ENCODE measurements around the gene MDP1.

MDP1 gene

DNA sequence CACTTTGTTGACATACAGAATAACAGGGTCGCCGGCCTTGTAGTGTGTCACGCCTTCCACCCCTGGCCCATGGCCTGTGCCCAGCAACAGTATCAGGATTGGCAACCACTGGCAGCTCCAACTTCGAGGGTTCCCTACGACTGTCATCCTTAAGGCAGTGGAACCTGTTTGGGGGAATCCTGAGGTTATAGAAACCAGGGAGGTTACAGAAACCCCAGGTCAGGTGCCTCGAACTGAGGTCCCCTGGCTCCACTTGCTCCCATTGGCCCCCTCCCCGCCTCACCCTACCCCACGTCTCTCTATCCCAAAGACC is 21.0 kb downstream of the MDP1 start:
- DNase-seq: no peak
- H3K4me1 Mint-ChIP-seq: peaks cover 64% of the 10 kb centered on the region
- peak overlapping the region; percentile 98 for H3K27ac Mint-ChIP-seq
- peak overlapping the region; percentile 98 for H3K4me3 Mint-ChIP-seq
- peaks cover 49% of the 10 kb centered on the region for H3K36me3 Mint-ChIP-seq
- H3K9me3 Mint-ChIP-seq: no peaks in the 10 kb centered on the region
- CTCF ChIA-PET: interaction anchor here (1.0 to 2.7 kb wide), 3 partner anchors 20 to 139 kb away, joined by 5 to 8 read pairs (median 5); partner anchors contain the start of genes CIDEB and MDP1
- no peaks in the 10 kb centered on the region for H3K27me3 Mint-ChIP-seq

DNA sequence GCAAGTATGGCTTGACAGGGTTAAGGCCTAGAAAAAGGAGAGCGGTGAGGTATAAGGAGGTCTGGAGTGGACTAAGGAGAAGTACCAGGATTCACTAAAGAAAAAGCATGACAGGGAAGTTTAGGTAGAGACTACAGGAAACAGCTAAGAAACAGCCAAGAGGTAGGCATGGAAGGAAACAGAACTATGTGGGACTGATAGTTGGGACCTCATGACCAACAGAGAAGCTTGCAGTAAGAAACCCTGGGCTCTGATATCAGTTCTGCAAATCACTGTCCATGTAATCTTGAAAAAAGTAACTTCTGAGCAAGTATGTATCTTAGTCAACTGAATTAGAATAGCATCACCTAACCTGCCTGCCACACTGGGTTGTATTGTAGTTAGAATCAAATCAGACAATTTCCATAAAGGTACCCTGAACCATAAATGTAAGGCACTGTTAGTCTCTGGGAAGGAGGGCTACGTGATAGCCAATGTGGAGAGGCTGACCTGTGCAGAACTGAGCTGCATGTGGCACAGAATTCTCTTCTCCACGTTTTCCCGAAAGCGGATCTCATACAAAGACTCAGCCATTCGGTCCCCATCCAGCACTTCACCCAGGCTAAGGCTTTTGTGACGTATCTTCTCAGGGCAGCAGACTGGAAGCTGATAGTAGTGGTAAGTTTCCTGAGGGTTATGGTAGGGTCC is 21.5 kb downstream of the MDP1 start:
- DNase-seq: no peak
- Mint-ChIP-seq H3K4me3 (peak overlapping the region; percentile 98), H3K36me3 (peaks cover 48% of the 10 kb centered on the region), H3K4me1 (peaks cover 67% of the 10 kb centered on the region), H3K9me3 (no peaks in the 10 kb centered on the region), H3K27me3 (no peaks in the 10 kb centered on the region), H3K27ac (peak overlapping the region; percentile 98)
- CTCF ChIA-PET: interaction anchor here (0.7 to 2.7 kb wide), 4 partner anchors 21 to 139 kb away, joined by 4 to 8 read pairs (median 5); partner anchors contain the start of genes CIDEB and MDP1

GRCh38 chr14:24192933-24193332 is 22.9 kb downstream of the MDP1 start:
- no peak overlapping the region for H3K4me3 Mint-ChIP-seq
- peak overlapping the region; percentile 68 for H3K27ac Mint-ChIP-seq
- H3K4me1 Mint-ChIP-seq: peaks cover 68% of the 10 kb centered on the region
- no peaks in the 10 kb centered on the region for H3K9me3 Mint-ChIP-seq
- H3K27me3 Mint-ChIP-seq: no peaks in the 10 kb centered on the region
- peaks cover 42% of the 10 kb centered on the region for H3K36me3 Mint-ChIP-seq
- CTCF ChIA-PET: no interaction called here
- no peak for DNase-seq

DNA sequence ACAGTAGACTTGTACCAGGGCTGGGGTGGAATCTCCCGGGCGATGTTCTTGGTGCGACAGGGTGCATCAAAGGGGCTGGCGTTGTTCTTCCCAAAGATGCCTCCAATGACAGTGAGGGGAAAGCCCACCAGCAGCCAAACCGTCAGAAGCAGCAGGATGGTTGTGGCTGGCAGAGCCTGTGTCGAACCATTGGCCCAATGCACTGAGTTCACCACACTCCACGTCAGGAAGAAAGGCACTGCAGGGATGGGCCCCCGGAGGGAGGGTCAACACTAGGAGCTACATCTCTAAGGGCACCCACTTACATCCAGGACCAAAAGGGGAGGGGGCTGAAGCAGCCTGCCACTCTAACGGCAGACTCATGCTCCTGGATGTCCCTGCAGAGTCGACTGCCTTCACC is 25.4 kb downstream of the MDP1 start:
- peaks cover 65% of the 10 kb centered on the region for H3K4me1 Mint-ChIP-seq
- no peaks in the 10 kb centered on the region for H3K9me3 Mint-ChIP-seq
- no peak for DNase-seq
- no peak overlapping the region for H3K27ac Mint-ChIP-seq
- H3K27me3 Mint-ChIP-seq: no peaks in the 10 kb centered on the region
- H3K36me3 Mint-ChIP-seq: peaks cover 49% of the 10 kb centered on the region
- CTCF ChIA-PET: no interaction called here
- H3K4me3 Mint-ChIP-seq: no peak overlapping the region

DNA sequence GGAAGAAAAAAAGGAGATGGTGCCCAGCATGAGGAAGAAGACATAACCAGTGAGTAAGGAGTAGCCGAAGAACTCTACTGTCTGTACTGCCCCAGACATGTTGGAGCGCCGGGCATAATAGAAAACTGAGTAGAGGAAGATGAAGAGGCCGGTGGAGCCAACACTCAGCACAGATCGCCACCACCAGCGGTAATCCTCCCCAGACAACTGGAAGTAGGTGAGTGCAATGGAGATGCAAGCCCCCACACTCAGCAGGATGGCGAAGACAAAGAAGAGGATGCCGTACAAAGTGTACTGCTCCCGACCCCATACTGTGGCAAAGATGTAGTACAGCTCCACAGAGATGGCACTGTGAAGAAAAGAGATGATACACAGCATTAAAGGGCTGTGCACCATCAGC is 26.4 kb downstream of the MDP1 start:
- Mint-ChIP-seq H3K4me3 (no peak overlapping the region), H3K4me1 (peaks cover 59% of the 10 kb centered on the region)

DNA sequence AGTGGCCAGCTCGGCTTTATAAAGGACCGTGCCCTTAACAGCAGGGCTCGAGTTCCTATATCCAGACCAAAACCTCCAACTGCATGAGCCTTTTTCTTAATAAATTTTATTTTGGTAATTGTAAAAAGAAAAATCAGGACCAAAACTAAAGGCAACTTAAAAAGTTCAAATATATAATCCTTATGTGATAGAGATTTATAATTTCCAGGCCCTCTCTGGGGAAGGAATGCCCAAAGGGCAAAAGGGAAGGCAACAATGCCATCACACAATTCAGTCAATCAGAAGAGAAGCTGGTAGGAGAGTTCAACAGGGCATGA is 26.8 kb downstream of the MDP1 start:
- Mint-ChIP-seq H3K4me1 (peaks cover 54% of the 10 kb centered on the region), H3K27ac (peak overlapping the region; percentile 90), H3K36me3 (peaks cover 48% of the 10 kb centered on the region), H3K4me3 (peak overlapping the region; percentile 85), H3K9me3 (no peaks in the 10 kb centered on the region), H3K27me3 (no peaks in the 10 kb centered on the region)
- CTCF ChIA-PET: interaction anchor here (0.7 to 1.2 kb wide), 3 partner anchors 28 to 247 kb away, joined by 3 read pairs; partner anchors contain the start of gene IRF9
- no peak for DNase-seq

More for the DNA sequence above, 26.4 kb downstream of the MDP1 start:
- no peak for DNase-seq
- H3K9me3 Mint-ChIP-seq: no peaks in the 10 kb centered on the region
- peaks cover 50% of the 10 kb centered on the region for H3K36me3 Mint-ChIP-seq
- H3K27me3 Mint-ChIP-seq: no peaks in the 10 kb centered on the region
- CTCF ChIA-PET: interaction anchor here (0.7 to 0.8 kb wide), 2 partner anchors 28 to 119 kb away, joined by 3 read pairs; partner anchors contain the start of gene IRF9
- H3K27ac Mint-ChIP-seq: no peak overlapping the region

GRCh38 chr14:24188251-24189058 is 27.4 kb downstream of the MDP1 start, which contains the start of gene IPO4:
Gene IPO4 (minus strand): TSS chr14:24188816. CDS start chr14:24188787, 29 bp downstream.
- H3K4me3 Mint-ChIP-seq: peak within 1 kb of the TSS; percentile 85
- H3K27me3 Mint-ChIP-seq: no peaks in the 10 kb centered on the region
- H3K9me3 Mint-ChIP-seq: no peaks in the 10 kb centered on the region
- CTCF ChIA-PET: interaction anchor here (0.7 to 1.2 kb wide), 3 partner anchors 27 to 248 kb away, joined by 3 read pairs; partner anchors contain the start of gene IRF9
- H3K36me3 Mint-ChIP-seq: peaks cover 49% of the 10 kb centered on the region
- peak; percentile 97 for DNase-seq
- H3K27ac Mint-ChIP-seq: peak within 1 kb of the TSS; percentile 90
- peaks cover 52% of the 10 kb centered on the region for H3K4me1 Mint-ChIP-seq

DNA sequence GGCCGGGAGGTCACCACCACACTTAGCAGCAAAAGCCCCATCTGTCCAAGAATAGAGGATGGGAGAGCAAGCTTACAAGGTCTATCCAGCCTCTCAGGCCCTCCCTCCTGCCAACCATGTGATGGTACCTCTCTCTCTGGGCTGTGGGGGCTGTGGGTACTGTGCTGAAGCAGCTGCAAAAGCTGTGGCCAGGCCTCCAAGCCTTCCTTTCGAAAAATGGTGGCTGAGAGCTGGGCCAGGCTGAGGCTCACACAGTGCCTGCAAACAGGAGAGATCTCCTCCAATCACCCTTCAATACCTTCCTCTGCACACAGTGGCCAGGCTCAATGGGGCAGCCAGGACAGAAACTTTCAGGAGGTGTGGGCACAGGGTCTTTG is 28.3 kb downstream of the MDP1 start:
- H3K27me3 Mint-ChIP-seq: no peaks in the 10 kb centered on the region
- H3K4me3 Mint-ChIP-seq: peak overlapping the region; percentile 85
- no peak for DNase-seq
- CTCF ChIA-PET: no interaction called here
- H3K27ac Mint-ChIP-seq: peak overlapping the region; percentile 90
- H3K36me3 Mint-ChIP-seq: peaks cover 48% of the 10 kb centered on the region
- peaks cover 45% of the 10 kb centered on the region for H3K4me1 Mint-ChIP-seq
- no peaks in the 10 kb centered on the region for H3K9me3 Mint-ChIP-seq

DNA sequence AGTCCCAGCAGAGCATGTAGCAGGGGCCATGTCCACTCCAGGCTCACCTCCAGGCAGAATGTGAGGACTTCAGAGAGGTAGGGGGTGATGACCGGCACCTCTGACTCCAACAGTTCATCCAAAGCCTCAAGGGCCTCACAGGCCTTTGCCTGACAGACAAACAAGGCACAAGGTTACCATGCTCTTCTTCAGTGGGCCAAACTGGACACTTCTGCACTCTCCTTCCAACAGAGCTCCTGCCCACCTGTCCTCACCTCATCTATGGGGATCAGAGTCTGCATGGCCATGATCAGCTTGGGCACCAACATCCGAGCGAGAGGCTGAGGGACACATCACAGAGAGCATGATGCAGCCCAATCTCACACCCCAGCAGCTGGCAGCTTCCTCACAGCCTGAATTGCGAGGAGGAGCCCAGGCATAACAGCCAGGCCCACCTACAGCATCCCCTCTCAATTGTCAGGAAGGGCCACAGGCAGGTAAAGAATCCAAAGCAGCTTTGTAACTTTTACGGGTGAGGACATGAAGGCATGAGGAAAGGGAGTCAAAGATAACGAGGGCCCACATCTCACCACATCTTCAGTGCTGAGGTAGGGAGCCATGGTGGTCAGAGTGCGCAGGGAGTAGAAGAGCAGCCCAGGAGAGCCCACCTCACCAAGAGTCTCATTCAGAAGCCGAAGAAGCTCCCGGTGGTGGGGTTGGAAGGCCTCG is 28.9 kb downstream of the MDP1 start:
- DNase-seq: no peak
- Mint-ChIP-seq H3K9me3 (no peaks in the 10 kb centered on the region), H3K4me1 (peaks cover 40% of the 10 kb centered on the region), H3K27me3 (no peaks in the 10 kb centered on the region), H3K4me3 (peak overlapping the region; percentile 85), H3K27ac (peak overlapping the region; percentile 33), H3K36me3 (peaks cover 46% of the 10 kb centered on the region)
- CTCF ChIA-PET: no interaction called here

DNA sequence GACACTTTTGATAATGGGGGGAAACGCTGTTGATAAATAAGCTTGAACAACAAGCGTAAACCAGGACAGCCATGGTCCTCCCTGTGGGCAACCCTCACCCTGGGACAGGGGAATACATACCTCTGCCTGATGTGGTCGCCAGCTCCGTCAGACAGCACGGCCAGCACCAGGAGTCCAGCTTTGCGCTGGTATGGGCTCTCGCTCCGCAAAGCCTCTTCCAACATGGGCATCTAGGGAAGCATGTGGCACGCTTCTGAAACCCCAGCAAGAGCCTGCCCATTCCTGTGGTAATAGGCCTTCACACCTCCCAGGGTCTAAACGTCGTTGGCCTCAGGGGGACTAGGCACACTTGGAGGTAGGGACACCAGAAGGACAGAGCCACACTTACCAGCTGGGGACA is 30.1 kb downstream of the MDP1 start:
- DNase-seq: no peak
- peaks cover 31% of the 10 kb centered on the region for H3K4me1 Mint-ChIP-seq
- CTCF ChIA-PET: interaction anchor here (0.6 kb wide), 1 partner anchor 35 kb away, joined by 4 read pairs; no protein-coding TSS in a partner anchor
- H3K4me3 Mint-ChIP-seq: no peak overlapping the region
- no peaks in the 10 kb centered on the region for H3K9me3 Mint-ChIP-seq
- H3K27me3 Mint-ChIP-seq: no peaks in the 10 kb centered on the region
- H3K36me3 Mint-ChIP-seq: peaks cover 41% of the 10 kb centered on the region
- H3K27ac Mint-ChIP-seq: no peak overlapping the region

DNA sequence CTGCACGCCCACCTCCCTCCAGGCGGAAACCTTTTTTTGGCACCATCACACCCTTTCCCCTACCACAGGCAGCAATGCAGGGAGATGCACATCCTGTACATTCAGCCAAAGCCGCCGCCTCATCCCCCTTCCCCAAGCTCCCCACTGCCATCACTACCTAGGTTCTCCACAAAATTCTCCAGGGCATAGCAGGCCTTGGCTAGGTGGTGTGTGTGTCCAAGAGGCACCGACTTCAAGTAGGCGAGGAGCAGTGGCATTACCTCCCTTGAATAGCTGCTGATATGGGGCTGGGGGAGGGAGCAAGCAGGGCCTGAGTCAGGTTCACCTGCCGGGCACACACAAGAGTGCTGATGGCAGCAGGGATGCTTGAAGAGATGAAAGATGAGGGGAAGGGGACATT is 30.8 kb downstream of the MDP1 start:
- peaks cover 42% of the 10 kb centered on the region for H3K36me3 Mint-ChIP-seq
- CTCF ChIA-PET: interaction anchor here (0.6 kb wide), 1 partner anchor 34 kb away, joined by 4 read pairs; no protein-coding TSS in a partner anchor
- H3K4me1 Mint-ChIP-seq: peaks cover 26% of the 10 kb centered on the region
- H3K27me3 Mint-ChIP-seq: no peaks in the 10 kb centered on the region
- H3K9me3 Mint-ChIP-seq: no peaks in the 10 kb centered on the region
- H3K4me3 Mint-ChIP-seq: no peak overlapping the region
- no peak overlapping the region for H3K27ac Mint-ChIP-seq
- DNase-seq: no peak

DNA sequence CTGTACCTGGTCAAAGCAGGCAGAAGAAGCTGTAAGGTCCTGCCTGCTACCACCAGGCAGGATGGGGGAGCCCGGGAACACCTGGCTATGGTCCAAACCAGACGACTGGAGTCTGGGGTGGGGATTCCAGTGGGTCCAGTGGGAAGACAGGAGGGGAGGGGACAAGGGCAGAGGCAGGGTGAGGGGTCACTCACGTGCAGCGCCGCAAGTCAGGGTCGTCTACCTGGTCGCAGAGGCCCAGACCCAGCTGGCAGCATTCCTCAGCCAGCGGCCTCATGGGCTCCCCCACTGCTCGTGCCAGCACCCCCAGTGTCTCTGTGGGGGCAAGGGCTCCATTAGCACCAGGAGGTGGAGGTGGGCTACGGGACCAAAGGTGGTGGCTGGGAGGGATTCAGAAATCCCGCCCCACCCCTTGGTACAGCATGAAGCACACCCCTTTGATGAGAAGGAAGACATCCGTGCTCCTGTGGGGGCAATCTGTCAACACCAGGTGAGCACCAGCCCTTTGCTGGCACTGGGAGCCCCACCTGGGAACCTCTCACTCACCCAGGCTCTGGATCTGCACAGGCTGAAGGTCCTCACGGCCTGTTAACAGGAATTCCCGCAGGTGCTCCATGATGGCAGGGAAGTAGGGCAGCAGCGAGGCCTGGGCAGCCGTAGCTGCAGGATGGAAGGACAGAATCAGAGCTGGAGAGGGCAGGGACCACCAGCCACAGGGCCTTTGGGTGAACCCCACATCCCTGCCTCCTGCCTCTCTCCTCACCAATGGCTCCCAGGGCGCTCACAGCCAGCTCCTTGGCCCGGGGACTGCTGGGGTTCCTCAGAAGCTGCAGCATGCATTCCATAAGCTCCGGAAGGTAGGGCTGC is 31.5 kb downstream of the MDP1 start:
- H3K36me3 Mint-ChIP-seq: peaks cover 48% of the 10 kb centered on the region
- no peak for DNase-seq
- no peaks in the 10 kb centered on the region for H3K9me3 Mint-ChIP-seq
- no peak overlapping the region for H3K4me3 Mint-ChIP-seq
- no peaks in the 10 kb centered on the region for H3K27me3 Mint-ChIP-seq
- H3K27ac Mint-ChIP-seq: no peak overlapping the region
- H3K4me1 Mint-ChIP-seq: peaks cover 21% of the 10 kb centered on the region
- CTCF ChIA-PET: no interaction called here

GRCh38 chr14:24183014-24183481 is 32.8 kb downstream of the MDP1 start:
- no peak for DNase-seq
- H3K4me3 Mint-ChIP-seq: no peak overlapping the region
- peaks cover 14% of the 10 kb centered on the region for H3K4me1 Mint-ChIP-seq
- peaks cover 55% of the 10 kb centered on the region for H3K36me3 Mint-ChIP-seq
- CTCF ChIA-PET: no interaction called here
- H3K9me3 Mint-ChIP-seq: no peaks in the 10 kb centered on the region
- no peaks in the 10 kb centered on the region for H3K27me3 Mint-ChIP-seq
- no peak overlapping the region for H3K27ac Mint-ChIP-seq

Data from activated naive CD4-positive, alpha-beta T cell treated with anti-CD3 and anti-CD28 coated beads, Interleukin-2, amount 10 ng/mL, durations not matched to agents 7 days and 5 days (primary cell).